DMS 273 (cell line): ENCODE results near the gene ACTR3C.
"Not testable (repeated sequence)": the region's sequence is repeated elsewhere in the genome, so short reads cannot be mapped to it uniquely, and the experiment has no call there.

Experiments used
- DNase-seq: peaks from one replicate; lab custom pipeline; 2025; ENCODE audit not compliant: unreplicated experiment; lab: John Stamatoyannopoulos, UW

ACTR3C gene

GRCh38 chr7:150314639-150315239 is 8.6 kb downstream of the ACTR3C start:
- DNase-seq: no peak

DNA sequence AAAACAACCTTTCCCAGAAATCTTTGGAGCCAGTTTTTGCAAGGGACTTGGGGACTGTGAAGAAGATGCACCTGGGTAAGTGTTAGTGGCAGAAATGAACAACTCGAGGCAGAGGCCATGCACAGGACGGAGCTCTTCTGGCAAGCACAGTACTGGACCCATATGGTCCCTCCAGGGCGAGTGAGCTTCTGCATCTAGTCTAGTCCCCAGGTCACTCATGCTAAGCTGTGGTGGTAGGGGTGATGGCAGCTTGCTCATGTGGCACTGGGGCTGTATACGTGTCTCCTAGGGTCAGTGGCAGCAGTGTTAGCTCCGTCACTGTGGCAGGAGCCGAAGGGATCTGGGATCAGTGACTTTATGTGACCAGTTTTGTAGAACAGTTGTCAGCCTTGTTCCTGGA is 9.5 kb downstream of the ACTR3C start:
- no peak for DNase-seq

DNA sequence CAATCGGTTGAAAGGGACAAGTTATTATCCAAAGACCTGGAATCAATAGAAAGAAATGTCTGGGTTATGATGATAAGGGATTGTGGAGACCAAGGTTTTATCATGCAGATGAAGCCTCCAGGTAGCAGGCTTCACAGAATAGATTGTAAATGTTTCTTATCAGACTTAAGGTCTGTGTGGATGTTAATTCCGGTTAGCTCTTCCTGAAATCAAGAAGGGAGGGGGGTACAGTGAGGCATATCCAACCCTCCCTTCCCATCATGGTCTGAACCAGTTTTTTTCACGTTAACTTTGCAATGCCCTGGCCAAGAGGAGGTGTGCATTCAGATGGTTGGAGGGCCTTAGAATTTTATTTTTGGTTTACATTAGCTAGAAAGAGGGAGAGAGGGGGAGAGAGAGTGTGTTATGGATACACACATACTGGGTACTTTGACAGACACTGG is 10.0 kb downstream of the ACTR3C start:
- DNase-seq: no peak

GRCh38 chr7:150312649-150313366 is 10.5 kb downstream of the ACTR3C start:
- not testable (repeated sequence) for DNase-seq

DNA sequence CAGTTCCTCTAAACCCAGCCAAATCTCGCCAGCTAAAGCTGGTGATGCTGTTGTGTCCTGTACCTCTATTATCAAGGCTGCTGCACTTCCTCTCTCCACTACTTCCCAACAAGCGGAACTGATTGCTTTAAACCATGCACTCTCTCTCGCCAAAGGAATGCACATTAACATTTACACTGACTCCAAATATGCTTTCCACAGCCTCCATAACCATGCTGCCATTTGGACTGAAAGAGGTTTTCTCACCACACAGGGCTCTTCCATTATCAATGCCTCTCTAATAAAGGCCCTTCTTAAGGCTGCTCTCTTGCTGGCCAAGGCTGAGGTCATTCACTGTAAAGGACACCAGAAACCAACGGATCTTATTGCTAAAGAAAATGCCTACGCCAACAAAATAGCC is 11.6 kb downstream of the ACTR3C start:
- DNase-seq: no peak

DNA sequence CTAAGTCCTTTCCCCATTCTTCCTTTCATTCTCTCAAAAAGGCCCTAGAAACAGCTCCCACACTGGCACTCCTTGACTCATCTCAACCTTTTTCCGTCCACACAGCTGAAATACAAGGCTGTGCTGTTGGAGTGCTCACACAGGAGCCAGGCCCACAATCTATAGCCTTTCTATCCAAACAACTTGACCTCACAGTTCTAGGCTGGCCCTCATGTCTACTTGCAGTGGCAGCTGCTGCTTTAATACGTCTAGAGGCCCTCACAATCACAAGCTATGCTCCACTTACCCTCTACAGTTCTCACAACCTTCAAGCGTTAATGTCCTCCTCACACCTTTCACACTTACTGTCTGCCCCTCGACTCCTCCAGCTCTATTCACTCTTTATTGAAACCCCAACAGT is 12.2 kb downstream of the ACTR3C start:
- no peak for DNase-seq

DNA sequence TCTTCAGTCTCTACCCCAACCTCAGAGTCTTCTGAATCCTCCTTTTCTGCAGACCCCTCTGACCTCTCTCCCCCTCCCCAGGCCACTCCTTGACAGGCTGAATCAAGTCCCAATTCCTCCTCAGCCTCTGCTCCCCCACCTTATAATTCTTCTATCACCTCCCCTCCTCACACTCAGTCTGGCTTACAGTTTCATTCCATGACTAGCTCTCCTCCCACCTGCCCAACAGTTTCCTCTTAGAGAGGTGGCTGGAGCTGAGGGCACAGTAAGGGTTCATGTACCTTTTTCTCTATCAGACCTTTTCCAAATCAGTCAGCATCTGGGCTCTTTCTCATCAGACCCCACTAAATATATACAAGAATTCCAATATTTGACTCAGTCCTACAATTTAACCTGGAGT is 14.8 kb downstream of the ACTR3C start:
- no peak for DNase-seq

DNA sequence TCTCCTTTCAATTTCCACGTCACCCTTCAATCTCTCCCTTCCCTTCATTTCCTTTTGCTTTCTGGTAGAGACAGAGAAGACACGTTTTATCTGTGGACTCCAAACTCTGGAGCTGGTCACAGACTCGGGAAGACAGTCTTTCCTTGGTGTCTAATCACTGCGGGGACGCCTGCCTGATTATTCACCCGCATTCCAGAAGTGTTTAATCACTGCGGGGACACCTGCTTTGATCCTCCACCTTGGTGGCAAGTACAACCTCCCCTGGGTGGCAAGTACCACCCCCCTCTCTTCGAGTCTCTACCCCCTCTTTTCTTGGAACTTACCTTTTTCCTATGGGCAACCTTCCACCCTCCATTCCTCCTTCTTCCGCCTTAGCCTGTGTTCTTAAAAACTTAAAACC is 15.4 kb downstream of the ACTR3C start:
- DNase-seq: no peak

- no peak for DNase-seq
Measured at GRCh38 chr7:150307129-150307528, 16.2 kb downstream of the ACTR3C start.

DNA sequence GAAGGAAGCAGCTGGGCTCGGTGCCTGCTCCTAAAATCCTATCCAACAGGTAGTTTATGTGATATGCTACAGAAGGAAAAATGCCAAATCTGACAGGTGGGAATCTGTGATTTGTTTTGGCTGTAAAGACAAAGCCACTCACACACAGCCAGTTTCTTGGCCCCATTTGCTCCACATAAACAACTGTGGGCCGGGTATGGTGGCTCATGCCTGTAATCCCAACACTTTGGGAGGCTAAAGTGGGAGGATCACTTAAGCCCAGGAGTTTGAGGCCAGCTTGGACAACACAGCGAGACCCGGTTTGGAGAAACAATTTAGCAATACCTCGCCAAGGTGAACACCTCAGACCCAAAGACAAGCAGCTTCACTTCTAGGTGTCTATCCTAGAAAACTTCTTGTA is 17.0 kb downstream of the ACTR3C start:
- not testable (repeated sequence) for DNase-seq

DNA sequence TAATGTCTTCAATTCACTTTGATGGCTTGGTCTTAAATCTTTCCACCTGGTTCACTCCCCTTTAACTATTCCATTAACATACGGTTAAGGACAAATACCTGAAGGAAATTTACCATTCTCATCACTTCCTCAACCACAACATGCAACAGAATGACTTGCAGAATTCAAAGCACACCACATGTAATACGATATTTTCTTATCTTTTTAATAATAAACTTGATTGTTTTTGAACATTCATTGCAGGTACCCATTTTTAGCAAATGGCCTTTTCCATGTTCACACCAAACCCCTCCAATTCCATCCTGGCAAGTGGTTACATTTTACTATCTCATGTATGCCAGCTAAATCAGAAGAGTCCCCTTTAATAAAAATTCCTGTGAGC is 17.5 kb downstream of the ACTR3C start:
- DNase-seq: not testable (repeated sequence)

DNA sequence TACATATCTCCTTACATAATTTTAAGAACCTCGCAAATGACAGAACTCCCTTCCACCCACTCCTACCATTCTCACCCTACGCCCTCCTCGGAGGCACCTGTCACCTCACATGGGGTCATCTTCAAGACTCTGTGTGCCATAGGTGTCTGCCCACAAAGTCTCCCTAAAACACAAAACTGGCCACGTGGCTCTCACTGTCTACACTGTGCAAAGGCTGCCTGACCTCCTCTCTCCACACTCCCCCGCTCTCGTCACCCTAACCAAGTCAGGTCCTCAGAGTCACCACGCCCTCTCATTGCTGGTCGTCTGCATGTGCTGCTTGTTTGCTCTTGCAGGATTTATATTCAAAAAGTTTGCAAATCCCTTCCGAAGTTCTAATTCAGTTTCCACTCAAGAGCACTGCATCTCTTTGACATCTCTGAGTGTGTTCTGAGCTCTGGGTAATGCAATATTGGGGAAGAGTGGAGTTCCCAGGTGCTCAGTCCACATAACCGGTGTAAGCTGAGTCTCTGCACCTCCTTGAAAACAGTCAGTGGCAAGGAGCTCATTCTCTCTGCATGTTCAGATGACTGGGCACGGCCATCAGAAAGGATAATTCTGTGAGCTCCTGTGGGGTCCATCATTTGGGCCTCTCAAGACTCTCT is 18.0 kb downstream of the ACTR3C start:
- DNase-seq: not testable (repeated sequence)

DNA sequence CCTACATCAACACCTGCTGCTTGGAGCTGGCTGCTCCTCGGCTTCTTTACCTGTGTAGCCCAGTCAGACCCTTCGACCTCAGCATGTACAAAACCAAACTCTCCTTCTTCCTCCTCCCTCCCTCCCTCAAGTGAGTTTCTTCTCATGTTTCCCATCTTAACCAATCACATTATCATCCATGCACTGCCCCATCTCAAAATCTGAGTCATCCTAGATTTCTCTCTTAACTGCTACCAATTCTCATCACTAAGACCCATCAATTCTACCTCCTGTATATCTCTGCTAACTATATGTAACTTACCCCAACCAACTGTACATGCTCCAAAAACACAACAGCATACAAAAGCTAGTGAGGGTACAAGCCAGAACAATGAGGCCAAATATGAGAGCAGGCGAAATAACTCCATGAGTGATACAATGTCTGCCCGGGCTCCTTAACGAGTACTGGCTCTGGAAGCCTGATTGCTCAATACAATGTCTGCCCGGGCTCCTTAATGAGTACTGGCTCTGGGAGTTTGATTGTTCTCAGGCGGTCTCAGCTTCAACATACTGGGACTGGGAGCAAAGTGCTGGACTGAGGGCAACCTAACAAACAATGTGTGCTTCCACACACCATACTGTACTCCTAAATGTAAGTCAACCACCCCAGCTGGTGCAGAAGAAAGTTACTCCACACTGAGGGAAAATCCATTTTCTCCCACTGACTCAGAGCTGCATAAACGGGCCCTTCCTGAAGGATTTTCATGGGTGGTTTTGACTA is 18.7 kb downstream of the ACTR3C start:
- DNase-seq: not testable (repeated sequence)

DNA sequence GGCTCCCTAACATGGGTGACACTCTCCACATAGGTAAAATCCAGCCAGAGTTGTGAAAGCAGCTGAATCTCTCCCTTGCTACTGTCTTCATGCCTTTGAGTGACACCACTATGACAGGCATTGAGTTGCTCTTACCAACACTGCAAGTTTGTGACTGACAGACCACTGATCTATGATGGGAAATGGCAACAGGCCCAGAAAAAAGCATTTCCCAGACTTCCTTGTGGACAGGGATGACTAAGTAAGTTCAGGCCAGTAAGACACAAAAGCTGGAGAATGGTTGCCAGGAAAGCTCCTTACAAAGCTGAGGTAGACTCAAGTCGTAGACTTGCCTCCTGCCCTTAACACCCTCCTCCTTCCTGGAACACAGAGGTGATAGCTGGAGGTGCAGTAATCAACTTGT is 20.4 kb downstream of the ACTR3C start:
- not testable (repeated sequence) for DNase-seq

DNA sequence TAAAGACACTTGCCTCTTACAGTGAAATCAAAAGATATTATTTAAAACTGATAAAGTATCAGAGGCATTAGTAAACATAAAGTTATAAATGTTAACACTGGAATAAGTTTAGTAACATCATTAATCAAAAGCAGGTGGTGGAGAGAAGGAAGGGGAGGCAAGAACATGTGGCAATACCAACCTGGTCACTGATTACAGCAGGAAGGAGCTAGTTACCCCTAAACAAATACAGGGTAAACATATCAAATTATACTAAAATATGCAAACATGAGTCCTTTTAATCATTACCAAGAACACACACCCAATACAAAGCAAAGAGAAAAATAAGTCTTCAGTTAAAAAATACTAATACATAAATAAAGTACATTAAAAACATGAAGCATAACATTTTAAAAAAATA is 25.4 kb downstream of the ACTR3C start:
- not testable (repeated sequence) for DNase-seq

DNA sequence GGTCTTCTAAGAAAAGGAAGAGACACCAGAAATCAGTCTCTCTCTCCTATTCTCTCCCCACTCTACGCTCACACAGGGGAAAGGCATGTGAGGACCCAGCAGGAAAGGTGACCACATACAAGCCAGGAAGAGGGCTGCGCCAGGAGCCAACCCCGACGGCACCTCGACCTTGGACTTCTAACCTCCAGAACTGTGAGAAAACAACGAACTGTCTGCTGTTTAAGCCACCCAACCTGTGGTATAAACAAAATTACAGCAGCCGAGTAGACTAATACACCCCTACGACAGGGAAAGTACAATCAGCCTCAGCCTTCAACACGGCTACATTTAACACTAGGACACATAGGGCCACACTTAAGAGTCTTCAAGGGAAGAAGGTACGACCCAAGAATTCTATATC is 26.5 kb downstream of the ACTR3C start:
- not testable (repeated sequence) for DNase-seq

- not testable (repeated sequence) for DNase-seq
Measured at GRCh38 chr7:150295614-150296013, 27.7 kb downstream of the ACTR3C start.

GRCh38 chr7:150295027-150295426 is 28.3 kb downstream of the ACTR3C start:
- DNase-seq: not testable (repeated sequence)

DNA sequence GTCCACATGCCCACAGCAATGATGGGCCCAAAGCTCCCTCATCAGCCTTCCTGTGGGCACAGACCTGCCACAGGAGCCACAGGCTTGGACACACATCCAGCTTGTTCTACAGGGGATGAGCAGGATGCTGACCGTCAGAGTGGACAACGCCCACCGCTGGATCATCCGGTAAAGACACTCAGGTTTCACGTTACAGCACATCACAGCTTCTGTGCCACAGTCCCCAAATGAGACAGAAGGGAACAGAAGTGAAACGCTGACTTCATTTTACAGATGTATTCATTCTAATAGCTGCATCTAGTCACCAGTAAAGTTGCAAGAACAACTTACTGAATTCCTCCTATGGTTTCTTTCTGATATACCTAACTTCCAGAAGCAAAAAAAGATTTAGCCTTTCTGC is 33.0 kb downstream of the ACTR3C start:
- not testable (repeated sequence) for DNase-seq

DNA sequence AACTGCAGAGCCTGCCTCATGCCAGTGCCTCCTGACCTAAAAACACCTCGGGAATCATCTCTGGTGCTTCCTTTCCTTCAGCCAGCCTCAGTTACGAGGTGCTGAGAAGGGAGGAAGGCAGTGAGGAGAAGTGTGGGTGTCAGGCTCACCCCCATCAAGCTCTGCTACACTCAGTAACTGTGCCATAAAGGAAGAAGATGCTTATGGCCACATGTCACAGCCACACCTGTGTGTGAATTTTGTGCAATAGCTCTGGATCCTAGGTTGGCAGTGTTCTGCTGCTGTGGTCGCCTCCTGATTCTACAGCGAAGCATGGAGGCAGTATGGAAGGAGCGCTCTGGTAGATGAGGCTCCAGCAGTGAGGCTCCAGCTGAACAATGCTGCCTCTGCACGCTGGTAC is 34.5 kb downstream of the ACTR3C start:
- not testable (repeated sequence) for DNase-seq

DNA sequence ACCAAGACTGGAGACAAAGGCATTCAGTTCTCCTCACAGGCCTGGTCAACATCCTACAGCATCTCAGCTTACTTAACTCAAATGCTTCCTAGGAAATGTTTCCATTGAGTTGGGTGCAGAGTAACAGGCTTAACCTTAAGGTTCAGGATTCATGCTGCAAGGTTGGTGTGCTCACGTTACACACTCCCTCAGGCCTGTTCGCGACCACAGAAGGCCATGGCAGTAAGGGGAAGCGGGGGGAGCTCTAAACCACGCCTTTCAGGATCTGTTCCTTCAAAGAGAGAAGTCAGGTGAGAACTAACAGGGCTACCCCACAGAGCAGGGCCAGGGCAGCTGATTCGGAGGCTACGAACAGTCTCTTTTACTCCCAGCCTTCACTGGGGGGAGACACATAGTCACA is 35.5 kb downstream of the ACTR3C start:
- DNase-seq: not testable (repeated sequence)
